Naive thymus-derived CD8-positive, alpha-beta T cell (primary cell): ENCODE data around the gene SPSB4. TPM values are rescaled to one million over a fixed set of nuclear protein-coding genes. Genes with fewer than 3 reads are reported as not detected.
A peak's percentile ranks its signal among the peaks of the same experiment; 100 is the strongest.

ENCODE experiments used
- ATAC-seq, 2 donors: fragments of 150-1000 bp; cut with Tn5 transposase in 1 of 2; sonication (Bioruptor Pico), chemical (Tn5 transposase) in 1 of 2; 1 replicate in 1 of 2; 2 replicates in 1 of 2; pipeline ENCODE4 v1.10.0; 2021; ENCODE audit warnings: mild to moderate bottlenecking in 2 of 2, moderate library complexity in 2 of 2
- POLR2A ChIA-PET: fragments of 350-600 bp; sonication (Branson Sonifier 250); formaldehyde crosslinking; loops from one replicate; lab custom pipeline; 2021; ENCODE audit warnings: antibody characterized with exemption; lab: Charles Lee
- DNase-seq, 10 donors: peaks; one replicate each; pipeline versions ENCODE4 v3.0.0 to v3.0.0-alpha.2; 2020 to 2022
- H3K27ac Mint-ChIP-seq, 10 donors: one replicate each; pipeline ENCODE4 v1.8.0; 2020 to 2022; ENCODE audit warnings: mild to moderate bottlenecking in 10 of 10, mixed read lengths in 10 of 10, moderate library complexity in 4 of 10, inconsistent platforms in 1 of 10
- H3K27me3 Mint-ChIP-seq, 5 donors: one replicate each; pipeline ENCODE4 v1.8.0; 2021 to 2022; ENCODE audit warnings: mixed read lengths in 5 of 5
- H3K36me3 Mint-ChIP-seq, 3 donors: one replicate each; pipeline ENCODE4 v1.8.0; 2020 to 2022; ENCODE audit warnings: mixed read lengths in 3 of 3, mild to moderate bottlenecking in 2 of 3, inconsistent platforms in 1 of 3
- H3K4me1 Mint-ChIP-seq, 4 donors: one replicate each; pipeline ENCODE4 v1.8.0; 2021 to 2022; ENCODE audit warnings: mixed read lengths in 4 of 4
- H3K4me3 Mint-ChIP-seq, 10 donors: one replicate each; pipeline ENCODE4 v1.8.0; 2020 to 2022; ENCODE audit warnings: mild to moderate bottlenecking in 10 of 10, mixed read lengths in 10 of 10, moderate library complexity in 6 of 10, inconsistent platforms in 1 of 10
- H3K9me3 Mint-ChIP-seq, 9 donors: one replicate each; pipeline ENCODE4 v1.8.0; 2020 to 2022; ENCODE audit warnings: mixed read lengths in 9 of 9, mild to moderate bottlenecking in 3 of 9, inconsistent platforms in 1 of 9, moderate library complexity in 1 of 9
- polyA plus RNA-seq, 3 donors: library from polyadenylated mRNA; unstranded; fragments of 300-500 nt; fragmentation: Illumina TruSeq; gene quantifications; one replicate each; pipeline ENCODE4 v1.2.3, GENCODE V29; 2021
- total RNA-seq, 8 experiments: library from RNA in 2 of 8; stranded (reverse) in 2 of 8; gene quantifications; one replicate each; pipeline ENCODE4 v1.2.3 and lab custom pipeline; 2021 to 2026

The SPSB4 gene
- total and polyA plus RNA-seq, 5 experiments from 2014 or later = not detected

DNA sequence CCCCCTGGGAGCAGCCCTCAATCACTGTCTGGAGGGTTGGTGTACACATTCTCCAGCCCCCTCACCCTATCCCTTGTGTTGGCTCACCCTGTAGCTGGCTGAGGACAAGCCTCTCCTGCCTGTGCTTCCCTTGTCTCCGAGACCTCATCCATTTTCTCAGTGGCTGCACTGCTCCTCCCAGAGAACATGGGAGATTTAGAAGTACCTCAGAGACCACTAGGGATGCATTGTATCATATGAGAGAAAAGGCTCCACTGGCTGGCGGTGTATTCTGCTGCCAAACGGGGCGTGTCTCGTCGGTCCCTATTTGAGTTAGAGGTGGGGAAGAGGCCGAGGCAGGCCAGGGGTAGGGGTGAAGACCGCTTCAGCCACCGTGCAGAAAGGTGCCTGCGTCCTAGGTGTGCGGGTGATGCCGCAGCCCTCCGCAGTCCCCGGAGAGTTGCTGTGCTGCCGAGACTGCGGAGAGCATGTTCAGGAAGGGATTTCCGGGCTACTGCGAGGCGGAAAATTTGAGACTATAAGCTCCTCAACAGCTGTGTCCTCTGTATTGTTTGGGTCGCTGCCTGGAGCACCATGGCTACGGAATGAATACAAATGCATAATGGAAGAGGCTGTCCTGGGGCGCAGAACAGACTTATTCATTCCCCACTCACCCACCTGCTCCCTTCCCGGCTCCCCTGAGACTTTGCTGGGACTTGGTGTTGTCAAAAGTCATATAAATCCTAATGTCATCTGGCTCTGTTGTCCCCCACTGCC, 43.8 kb downstream of the SPSB4 start:
- POLR2A ChIA-PET = no interaction called here
- Mint-ChIP-seq H3K4me3 (no peak overlapping the region), H3K27ac (no peak overlapping the region), H3K4me1 (peaks cover 0 to 1% (median 0%) of the 10 kb centered on the region in 4 donors), H3K9me3 (peaks cover 0 to 3% (median 0%) of the 10 kb centered on the region in 9 donors), H3K36me3 (peaks cover 0 to 1% (median 0%) of the 10 kb centered on the region in 3 donors), H3K27me3 (peaks cover 0 to 3% (median under 1%) of the 10 kb centered on the region in 5 donors)
- DNase-seq (no peak), ATAC-seq (no peak)

- Mint-ChIP-seq H3K36me3 (peaks cover 0 to 1% (median 0%) of the 10 kb centered on the region in 3 donors), H3K27ac (peak overlapping the region in 1 of 10 donors; percentile 81), H3K9me3 (peaks cover 0 to 3% (median 0%) of the 10 kb centered on the region in 9 donors), H3K27me3 (peaks cover 0 to 3% (median 1%) of the 10 kb centered on the region in 5 donors), H3K4me3 (no peak overlapping the region), H3K4me1 (peaks cover 0 to 1% (median 0%) of the 10 kb centered on the region in 4 donors)
- no peak for ATAC-seq
- no peak for DNase-seq
- POLR2A ChIA-PET = no interaction called here
Measured at GRCh38 chr3:141095546-141095937, 44.4 kb downstream of the SPSB4 start.

DNA sequence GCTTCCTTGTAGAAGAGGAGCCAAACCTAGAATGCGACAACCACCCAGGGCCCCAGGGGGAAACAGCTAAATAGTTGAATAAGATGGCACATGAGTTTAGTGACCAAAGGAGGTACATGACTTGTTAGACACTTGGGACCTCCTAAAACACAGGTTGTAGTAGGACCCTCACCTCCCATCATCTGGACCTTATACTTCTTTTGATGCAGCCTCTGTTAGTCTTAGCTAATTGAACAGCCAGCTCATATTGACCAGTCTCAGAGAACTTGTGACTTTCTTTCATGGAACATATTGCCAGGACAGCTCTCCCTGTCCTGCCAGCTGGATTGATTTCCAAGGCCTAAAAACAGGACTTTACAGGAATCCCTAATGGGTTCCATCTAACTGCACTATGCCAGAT, 45.0 kb downstream of the SPSB4 start:
- Mint-ChIP-seq H3K9me3 (peaks cover 0 to 3% (median 0%) of the 10 kb centered on the region in 9 donors), H3K36me3 (peaks cover 0 to 1% (median 0%) of the 10 kb centered on the region in 3 donors), H3K4me3 (no peak overlapping the region), H3K27me3 (peaks cover 0 to 3% (median 1%) of the 10 kb centered on the region in 5 donors), H3K27ac (peak overlapping the region in 1 of 10 donors; percentile 53), H3K4me1 (peaks cover 0 to 1% (median 0%) of the 10 kb centered on the region in 4 donors)
- POLR2A ChIA-PET = no interaction called here
- no peak for DNase-seq
- ATAC-seq = no peak

DNA sequence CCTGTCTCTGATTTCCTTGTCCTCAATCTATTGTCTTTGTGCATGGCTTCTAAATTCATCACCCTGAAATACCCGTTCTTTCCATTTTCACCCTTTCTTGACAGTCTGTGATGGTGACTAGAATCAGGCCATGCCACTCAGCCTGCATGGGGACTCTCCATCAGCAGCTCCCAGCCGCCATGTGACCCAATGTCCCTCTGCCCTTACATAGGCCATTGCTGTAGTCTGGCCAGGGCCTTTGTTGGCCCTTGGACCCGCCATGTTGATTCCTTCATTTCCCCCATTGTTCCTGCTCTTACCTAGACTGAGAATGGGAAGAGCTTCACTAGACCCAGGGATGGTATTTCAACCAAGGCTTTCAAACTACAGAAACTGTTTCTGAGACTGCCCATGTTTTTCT, 45.8 kb downstream of the SPSB4 start:
- Mint-ChIP-seq H3K36me3 (peaks cover 0 to 1% (median 0%) of the 10 kb centered on the region in 3 donors), H3K27ac (peak overlapping the region in 1 of 10 donors; percentile 13), H3K4me3 (no peak overlapping the region), H3K27me3 (peaks cover 0 to 3% (median 1%) of the 10 kb centered on the region in 5 donors), H3K9me3 (peaks cover 0 to 3% (median 0%) of the 10 kb centered on the region in 9 donors), H3K4me1 (peaks cover 0 to 1% (median 0%) of the 10 kb centered on the region in 4 donors)
- ATAC-seq (no peak), DNase-seq (no peak)
- POLR2A ChIA-PET = no interaction called here

GRCh38 chr3:141100112-141100511, 49.0 kb downstream of the SPSB4 start:
- Mint-ChIP-seq H3K27ac (no peak overlapping the region), H3K36me3 (peaks cover 0 to 1% (median 0%) of the 10 kb centered on the region in 3 donors), H3K27me3 (peaks cover 0 to 3% (median 1%) of the 10 kb centered on the region in 5 donors), H3K4me3 (no peak overlapping the region), H3K4me1 (peaks cover 0 to 1% (median 0%) of the 10 kb centered on the region in 4 donors), H3K9me3 (peaks cover 0 to 3% (median 0%) of the 10 kb centered on the region in 9 donors)
- ATAC-seq (no peak), DNase-seq (no peak)
- POLR2A ChIA-PET = no interaction called here

GRCh38 chr3:141100531-141101320, 49.6 kb downstream of the SPSB4 start:
- POLR2A ChIA-PET = no interaction called here
- no peak for ATAC-seq
- Mint-ChIP-seq H3K4me1 (peaks cover 0 to 1% (median 0%) of the 10 kb centered on the region in 4 donors), H3K27me3 (peaks cover 0 to 3% (median 1%) of the 10 kb centered on the region in 5 donors), H3K27ac (no peak overlapping the region), H3K9me3 (peaks cover 0 to 3% (median 0%) of the 10 kb centered on the region in 9 donors), H3K4me3 (no peak overlapping the region), H3K36me3 (peaks cover 0 to 1% (median 0%) of the 10 kb centered on the region in 3 donors)
- no peak for DNase-seq

GRCh38 chr3:141102372-141102771, 51.2 kb downstream of the SPSB4 start:
- peaks cover 0 to 1% (median 0%) of the 10 kb centered on the region in 3 donors for H3K36me3 Mint-ChIP-seq
- POLR2A ChIA-PET = no interaction called here
- H3K4me1 Mint-ChIP-seq = peaks cover 0 to 1% (median 0%) of the 10 kb centered on the region in 4 donors
- ATAC-seq = no peak
- no peak for DNase-seq
- H3K27ac Mint-ChIP-seq = no peak overlapping the region
- peaks cover 0 to 3% (median 1%) of the 10 kb centered on the region in 5 donors for H3K27me3 Mint-ChIP-seq
- H3K4me3 Mint-ChIP-seq = no peak overlapping the region
- peaks cover 0 to 3% (median 0%) of the 10 kb centered on the region in 9 donors for H3K9me3 Mint-ChIP-seq

GRCh38 chr3:141103067-141103466, 51.9 kb downstream of the SPSB4 start:
- ATAC-seq = no peak
- peaks cover 0 to 3% (median 1%) of the 10 kb centered on the region in 5 donors for H3K27me3 Mint-ChIP-seq
- H3K9me3 Mint-ChIP-seq = peaks cover 0 to 3% (median 0%) of the 10 kb centered on the region in 9 donors
- no peak overlapping the region for H3K27ac Mint-ChIP-seq
- POLR2A ChIA-PET = no interaction called here
- H3K36me3 Mint-ChIP-seq = peaks cover 0 to 1% (median 0%) of the 10 kb centered on the region in 3 donors
- no peak overlapping the region for H3K4me3 Mint-ChIP-seq
- H3K4me1 Mint-ChIP-seq = peaks cover 0 to 1% (median 0%) of the 10 kb centered on the region in 4 donors
- no peak for DNase-seq

DNA sequence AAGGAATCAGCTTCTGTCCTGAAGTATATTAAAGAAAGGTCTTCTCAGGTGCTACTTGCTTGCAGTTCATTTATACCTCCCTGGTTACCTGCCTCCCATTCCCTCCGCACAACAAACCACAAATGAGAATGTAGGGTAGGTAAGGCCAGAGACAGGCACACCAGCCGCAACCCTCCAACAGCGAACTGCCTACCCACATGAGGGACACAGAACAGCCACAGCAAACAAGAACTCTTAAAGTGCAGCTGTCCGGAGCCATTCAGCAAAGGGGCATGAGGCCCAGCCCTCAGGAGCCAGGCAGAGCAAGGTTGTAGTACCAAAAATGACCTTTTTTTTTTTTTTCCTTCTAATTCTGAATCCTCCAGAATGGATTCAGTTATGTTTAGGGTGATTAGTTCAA, 52.4 kb downstream of the SPSB4 start:
- Mint-ChIP-seq H3K4me1 (peaks cover 0 to 1% (median 0%) of the 10 kb centered on the region in 4 donors), H3K4me3 (no peak overlapping the region), H3K27me3 (peaks cover 0 to 3% (median 1%) of the 10 kb centered on the region in 5 donors), H3K36me3 (peaks cover 0 to 1% (median 0%) of the 10 kb centered on the region in 3 donors), H3K27ac (no peak overlapping the region), H3K9me3 (peaks cover 0 to 2% (median 0%) of the 10 kb centered on the region in 9 donors)
- ATAC-seq (no peak), DNase-seq (no peak)
- POLR2A ChIA-PET = no interaction called here

DNA sequence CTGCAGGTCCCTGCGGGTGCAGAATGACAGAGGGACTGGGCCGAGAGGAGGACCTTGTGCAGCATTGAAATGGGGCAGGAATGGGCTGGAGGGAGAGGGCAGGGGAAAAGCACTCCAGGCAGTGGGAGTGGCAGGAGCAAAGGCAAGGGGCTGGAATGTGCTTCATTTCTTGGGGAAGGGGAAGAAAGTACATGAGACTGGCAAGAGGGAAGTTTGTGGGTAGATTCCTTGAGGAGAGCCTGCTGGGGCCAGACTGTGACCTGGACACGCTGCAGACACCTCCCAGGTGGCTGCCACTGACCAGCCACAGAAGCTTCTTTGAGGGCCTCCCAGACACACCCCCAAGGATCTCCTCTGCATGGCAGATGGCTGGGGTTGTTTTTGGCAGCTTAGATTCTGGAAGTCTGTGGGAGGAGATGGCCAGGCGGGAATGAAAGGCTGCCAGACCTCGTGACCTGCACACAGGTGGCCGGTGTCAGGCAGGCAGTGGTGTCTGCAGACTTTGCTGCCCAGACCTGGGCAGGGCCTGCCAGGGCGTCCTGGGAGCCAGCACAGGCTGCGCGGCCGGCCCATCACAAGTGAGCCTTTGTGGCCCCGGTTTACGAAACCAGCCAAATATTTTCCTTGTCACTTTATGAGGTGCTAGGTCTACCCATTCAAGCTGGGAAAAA, 53.1 kb downstream of the SPSB4 start:
- Mint-ChIP-seq H3K27me3 (peaks cover 0 to 3% (median 1%) of the 10 kb centered on the region in 5 donors), H3K4me1 (peaks cover 0 to 1% (median 0%) of the 10 kb centered on the region in 4 donors), H3K9me3 (no peaks in the 10 kb centered on the region), H3K36me3 (no peaks in the 10 kb centered on the region), H3K4me3 (no peak overlapping the region), H3K27ac (no peak overlapping the region)
- POLR2A ChIA-PET = no interaction called here
- DNase-seq = no peak
- ATAC-seq = no peak

DNA sequence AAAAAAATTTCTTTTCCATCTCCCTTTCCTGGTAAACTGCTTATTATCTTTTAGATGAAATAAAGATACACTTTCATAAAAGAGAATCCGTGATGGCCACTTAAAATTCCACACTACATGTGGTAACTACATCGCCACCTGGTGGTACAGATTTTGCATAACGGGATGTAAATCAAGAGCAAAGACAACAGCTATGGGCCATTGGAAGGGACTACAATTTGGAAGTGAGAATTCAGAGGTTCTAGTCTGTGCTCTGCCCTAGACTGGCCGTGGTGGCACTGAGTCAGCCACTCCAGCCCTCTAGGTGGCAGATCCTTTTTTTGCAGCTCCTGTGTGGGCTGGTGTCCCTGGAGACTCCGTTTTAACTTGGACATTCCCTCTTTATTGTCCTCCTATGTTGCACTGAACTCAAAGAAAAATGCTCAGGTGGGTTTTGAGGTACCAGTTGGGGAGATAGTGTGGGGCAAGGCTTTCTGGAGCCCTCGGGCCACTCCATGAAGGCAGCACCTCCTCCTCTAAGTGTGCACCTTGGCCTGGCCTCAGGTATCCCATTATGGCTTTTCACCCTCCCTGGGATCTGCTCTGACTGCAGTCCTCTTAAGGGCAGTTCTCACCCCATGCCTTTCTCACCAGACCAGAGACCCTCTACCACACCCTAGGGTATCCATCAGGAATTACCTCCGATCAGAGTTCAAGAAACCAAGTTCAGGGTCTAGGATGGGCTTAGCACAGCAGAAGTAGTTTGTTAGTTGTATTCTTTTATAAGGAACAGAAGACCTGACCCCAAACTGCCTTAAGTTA, 54.9 kb downstream of the SPSB4 start:
- no peak overlapping the region for H3K27ac Mint-ChIP-seq
- H3K36me3 Mint-ChIP-seq = no peaks in the 10 kb centered on the region
- peaks cover 0 to 3% (median 0%) of the 10 kb centered on the region in 9 donors for H3K9me3 Mint-ChIP-seq
- ATAC-seq (peak; percentile 40 to 49), DNase-seq (peak; percentile 23 to 82 (median 54))
- H3K4me3 Mint-ChIP-seq = no peak overlapping the region
- POLR2A ChIA-PET = no interaction called here
- peaks cover 0 to 4% (median 0%) of the 10 kb centered on the region in 5 donors for H3K27me3 Mint-ChIP-seq
- H3K4me1 Mint-ChIP-seq = no peaks in the 10 kb centered on the region
